KMS-11 (cell line): ENCODE measurements around the gene RPP25L.

Experiments used
- H2AFZ ChIP-seq: fragments of 200-600 bp; sonication (generic); 2 replicates; pipeline ENCODE4 v1.6.1; 2016; ENCODE audit warnings: antibody characterized with exemption, mixed run types, low read depth
- H3K27ac ChIP-seq: fragments of 200-600 bp; sonication (generic); 2 replicates; pipeline ENCODE4 v1.6.1; 2016; ENCODE audit warnings: mild to moderate bottlenecking, mixed run types
- H3K27me3 ChIP-seq: fragments of 200-600 bp; sonication (generic); 2 replicates; pipeline ENCODE4 v1.6.1; 2017; ENCODE audit warnings: mild to moderate bottlenecking, low read depth, mixed run types, moderate library complexity; ENCODE audit not compliant: insufficient read depth
- H3K36me3 ChIP-seq: fragments of 200-600 bp; sonication (generic); 2 replicates; pipeline ENCODE4 v1.6.1; 2017; ENCODE audit warnings: mild to moderate bottlenecking, mixed run types; ENCODE audit not compliant: insufficient read depth
- H3K4me1 ChIP-seq: fragments of 200-600 bp; sonication (generic); 2 replicates; pipeline ENCODE4 v1.6.1; 2016; ENCODE audit warnings: mild to moderate bottlenecking, low read depth, mixed run types; ENCODE audit not compliant: poor library complexity, severe bottlenecking
- H3K4me2 ChIP-seq: fragments of 200-600 bp; sonication (generic); 2 replicates; pipeline ENCODE4 v1.7.0; 2016; ENCODE audit warnings: mild to moderate bottlenecking, mixed run types
- H3K4me3 ChIP-seq: fragments of 200-600 bp; sonication (generic); IDR thresholded peaks from 2 replicates; pipeline ENCODE4 v1.6.1; 2017; ENCODE audit warnings: low read depth, low read length, mixed read lengths; ENCODE audit not compliant: insufficient read depth
- H3K79me2 ChIP-seq: fragments of 200-600 bp; sonication (generic); 2 replicates; pipeline ENCODE4 v1.6.1; 2016; ENCODE audit warnings: low read depth, mixed run types; ENCODE audit not compliant: insufficient read depth
- H3K9ac ChIP-seq: fragments of 200-600 bp; sonication (generic); 2 replicates; pipeline ENCODE4 v1.6.1; 2016; ENCODE audit warnings: mild to moderate bottlenecking, mixed run types
- H4K20me1 ChIP-seq: fragments of 200-600 bp; sonication (generic); 2 replicates; pipeline ENCODE4 v1.6.1; 2016; ENCODE audit warnings: mild to moderate bottlenecking, mixed run types; ENCODE audit not compliant: insufficient read depth
- TF ChIP-seq, protein P1 (sequence below): fragments of 200-600 bp; sonication (generic); conservative IDR thresholded peaks from 2 replicates; pipeline ENCODE4 v1.6.1; 2017; ENCODE audit warnings: low read depth, mild to moderate bottlenecking, antibody characterized with exemption, low read length, moderate library complexity, mixed read lengths

Gene RPP25L, protein sequence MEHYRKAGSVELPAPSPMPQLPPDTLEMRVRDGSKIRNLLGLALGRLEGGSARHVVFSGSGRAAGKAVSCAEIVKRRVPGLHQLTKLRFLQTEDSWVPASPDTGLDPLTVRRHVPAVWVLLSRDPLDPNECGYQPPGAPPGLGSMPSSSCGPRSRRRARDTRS

DNA sequence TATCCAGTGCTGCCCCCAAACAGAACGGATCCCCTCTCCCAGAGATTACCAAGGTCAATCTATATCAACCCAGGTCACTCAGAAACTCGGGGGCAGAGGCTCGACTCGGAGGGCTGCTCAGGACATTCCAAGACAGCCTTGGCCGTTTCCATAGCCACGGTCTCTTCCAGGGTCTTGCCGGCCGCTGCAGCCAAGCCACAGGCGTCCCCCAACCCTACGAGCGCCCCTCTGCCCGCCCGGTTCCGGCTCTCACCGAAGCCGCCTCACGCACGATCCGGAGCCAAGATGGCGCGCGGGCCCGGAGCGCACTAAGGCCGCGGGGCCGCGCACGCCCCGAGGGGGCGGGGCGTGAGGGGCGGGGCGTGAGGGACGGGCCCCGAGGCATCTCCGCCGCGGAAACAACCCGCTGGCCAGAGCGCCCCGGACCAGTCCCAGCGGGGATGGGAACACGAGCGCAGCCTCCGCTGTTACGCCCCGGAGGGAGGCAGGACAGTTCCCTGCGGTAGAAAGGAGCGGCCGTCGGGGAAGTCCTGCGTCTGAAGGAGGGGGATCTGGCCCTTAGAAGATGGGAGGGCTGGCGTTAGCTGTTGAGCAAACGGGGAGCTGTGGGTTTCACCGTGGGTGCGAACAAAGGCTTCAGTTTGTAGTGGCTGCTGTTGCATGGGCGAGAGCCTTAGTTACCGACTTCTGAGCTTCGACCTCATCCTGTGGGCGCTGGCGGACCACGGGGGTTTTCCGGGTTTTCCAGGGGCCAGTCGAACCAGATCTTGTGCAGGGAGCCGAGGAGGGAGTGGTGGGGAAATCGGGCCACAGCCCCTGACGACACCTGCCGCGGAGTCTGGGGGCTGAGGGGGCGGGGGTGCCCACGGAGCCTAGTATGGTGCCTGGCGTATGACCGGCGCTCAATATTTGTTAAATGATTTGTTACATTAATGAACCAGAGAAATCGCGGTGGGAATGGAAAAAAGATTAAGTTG lies at the start of gene RPP25L:
TSS of gene RPP25L (minus strand) at position 287 of the 977 bp plus-strand sequence. CDS start 801 bp downstream, outside the sequence.
- TF ChIP-seq, protein P1, sequence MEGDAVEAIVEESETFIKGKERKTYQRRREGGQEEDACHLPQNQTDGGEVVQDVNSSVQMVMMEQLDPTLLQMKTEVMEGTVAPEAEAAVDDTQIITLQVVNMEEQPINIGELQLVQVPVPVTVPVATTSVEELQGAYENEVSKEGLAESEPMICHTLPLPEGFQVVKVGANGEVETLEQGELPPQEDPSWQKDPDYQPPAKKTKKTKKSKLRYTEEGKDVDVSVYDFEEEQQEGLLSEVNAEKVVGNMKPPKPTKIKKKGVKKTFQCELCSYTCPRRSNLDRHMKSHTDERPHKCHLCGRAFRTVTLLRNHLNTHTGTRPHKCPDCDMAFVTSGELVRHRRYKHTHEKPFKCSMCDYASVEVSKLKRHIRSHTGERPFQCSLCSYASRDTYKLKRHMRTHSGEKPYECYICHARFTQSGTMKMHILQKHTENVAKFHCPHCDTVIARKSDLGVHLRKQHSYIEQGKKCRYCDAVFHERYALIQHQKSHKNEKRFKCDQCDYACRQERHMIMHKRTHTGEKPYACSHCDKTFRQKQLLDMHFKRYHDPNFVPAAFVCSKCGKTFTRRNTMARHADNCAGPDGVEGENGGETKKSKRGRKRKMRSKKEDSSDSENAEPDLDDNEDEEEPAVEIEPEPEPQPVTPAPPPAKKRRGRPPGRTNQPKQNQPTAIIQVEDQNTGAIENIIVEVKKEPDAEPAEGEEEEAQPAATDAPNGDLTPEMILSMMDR = no peak
- H3K27ac ChIP-seq = peak within 1 kb of the TSS; percentile 53
- peak within 1 kb of the TSS; percentile 89 for H3K9ac ChIP-seq

DNA sequence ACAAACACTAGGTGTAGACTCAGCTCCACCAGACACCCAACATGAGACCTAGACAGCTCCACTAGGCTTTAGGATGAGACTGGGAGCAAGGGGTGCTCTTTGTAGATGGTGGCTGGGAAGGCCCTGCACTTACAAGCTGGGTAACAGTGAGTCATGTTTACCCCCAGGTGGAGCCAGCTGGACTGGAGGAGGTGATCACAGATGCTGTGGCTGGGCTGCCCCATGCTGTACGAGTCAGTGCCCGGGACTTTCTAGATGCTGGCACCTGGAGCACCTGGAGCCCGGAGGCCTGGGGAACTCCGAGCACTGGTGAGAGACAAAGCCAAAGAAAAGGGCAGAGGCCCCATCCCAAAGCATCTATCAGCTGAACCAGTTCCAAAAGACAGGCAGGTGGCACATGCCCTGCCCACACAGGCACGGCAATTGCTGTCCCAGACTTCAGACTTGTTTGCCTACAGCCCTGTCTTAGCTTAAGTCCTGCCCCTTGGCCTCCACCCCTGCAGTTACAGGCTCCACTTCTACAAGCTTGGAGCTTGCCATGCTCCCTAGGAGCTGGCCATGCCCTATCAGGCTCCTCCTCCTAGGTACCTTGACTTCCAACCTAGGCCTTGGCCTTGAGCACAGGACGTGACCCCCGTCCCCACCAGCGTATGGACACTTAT lies 47.8 kb upstream of the RPP25L start:
- Histone ChIP-seq H3K27ac (no peak overlapping the region), H3K79me2 (no peaks in the 10 kb centered on the region), H2AFZ (no peak overlapping the region), H3K27me3 (no peaks in the 10 kb centered on the region), H3K9ac (no peak overlapping the region), H4K20me1 (no peaks in the 10 kb centered on the region), H3K36me3 (no peaks in the 10 kb centered on the region), H3K4me3 (no peak overlapping the region), H3K4me2 (no peak overlapping the region), H3K4me1 (peaks cover 8% of the 10 kb centered on the region)
- TF ChIP-seq, protein P1 = no peak

More for the DNA sequence above, at the start of gene RPP25L:
- no peaks in the 10 kb centered on the region for H3K27me3 ChIP-seq
- H2AFZ ChIP-seq = peak within 1 kb of the TSS; percentile 74
- H3K36me3 ChIP-seq = no peaks in the 10 kb centered on the region
- peaks cover 6% of the 10 kb centered on the region for H3K4me1 ChIP-seq
- no peaks in the 10 kb centered on the region for H4K20me1 ChIP-seq
- peaks cover 8% of the 10 kb centered on the region; the same call in 1 of the 2 replicates for H3K79me2 ChIP-seq
- H3K4me3 ChIP-seq = no peak within 1 kb of the TSS
- peak within 1 kb of the TSS; percentile 91 for H3K4me2 ChIP-seq

DNA sequence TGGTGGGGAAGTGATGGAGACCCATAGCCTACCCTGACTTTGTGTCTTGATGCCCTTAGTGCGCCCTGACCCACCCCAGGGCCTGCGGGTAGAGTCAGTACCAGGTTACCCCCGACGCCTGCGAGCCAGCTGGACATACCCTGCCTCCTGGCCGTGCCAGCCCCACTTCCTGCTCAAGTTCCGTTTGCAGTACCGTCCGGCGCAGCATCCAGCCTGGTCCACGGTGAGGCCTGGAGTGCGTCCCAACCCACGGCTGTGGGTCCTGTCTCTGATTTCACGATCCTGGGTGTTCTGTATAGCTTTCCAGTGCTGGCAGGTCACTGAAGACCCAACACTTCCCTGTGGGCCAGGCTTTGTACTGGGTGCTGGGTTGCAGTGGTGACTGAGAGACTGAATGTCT lies 46.6 kb upstream of the RPP25L start:
- H3K9ac ChIP-seq = no peak overlapping the region
- H3K4me3 ChIP-seq = no peak overlapping the region
- no peak overlapping the region for H3K27ac ChIP-seq
- no peaks in the 10 kb centered on the region for H3K36me3 ChIP-seq
- TF ChIP-seq, protein P1 = no peak
- no peak overlapping the region for H2AFZ ChIP-seq
- H3K4me2 ChIP-seq = no peak overlapping the region
- H3K4me1 ChIP-seq = no peaks in the 10 kb centered on the region
- H4K20me1 ChIP-seq = no peaks in the 10 kb centered on the region
- H3K79me2 ChIP-seq = no peaks in the 10 kb centered on the region
- no peaks in the 10 kb centered on the region for H3K27me3 ChIP-seq

DNA sequence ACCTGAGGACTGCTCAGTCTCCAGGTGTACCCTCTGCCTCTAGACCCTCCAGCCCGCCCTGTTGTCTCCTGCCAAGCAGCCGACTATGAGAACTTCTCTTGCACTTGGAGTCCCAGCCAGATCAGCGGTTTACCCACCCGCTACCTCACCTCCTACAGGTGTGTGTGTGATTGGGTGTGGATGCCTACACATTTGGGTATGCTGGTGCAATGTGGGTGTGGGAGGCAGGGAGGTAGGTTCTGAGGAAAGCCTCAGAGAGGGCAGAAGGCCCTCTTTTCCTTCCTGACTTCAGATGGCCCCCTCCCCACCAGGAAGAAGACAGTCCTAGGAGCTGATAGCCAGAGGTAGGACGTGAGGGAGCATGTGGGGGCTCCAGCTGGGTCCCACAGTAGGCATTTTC lies 45.1 kb upstream of the RPP25L start:
- no peaks in the 10 kb centered on the region for H3K4me1 ChIP-seq
- TF ChIP-seq, protein P1 = no peak

More for the DNA sequence above, 45.1 kb upstream of the RPP25L start:
- H3K36me3 ChIP-seq = no peaks in the 10 kb centered on the region
- no peak overlapping the region for H3K4me3 ChIP-seq
- H3K9ac ChIP-seq = no peak overlapping the region
- no peak overlapping the region for H3K4me2 ChIP-seq
- H3K79me2 ChIP-seq = no peaks in the 10 kb centered on the region
- H3K27ac ChIP-seq = no peak overlapping the region
- H2AFZ ChIP-seq = no peak overlapping the region
- H4K20me1 ChIP-seq = no peaks in the 10 kb centered on the region
- no peaks in the 10 kb centered on the region for H3K27me3 ChIP-seq
